Body of pancreas (tissue), 4 donors: ENCODE measurements around the gene CAMK1D.

ENCODE experiments used
- POLR2A ChIP-seq, 3 donors: fragments of 450-650 bp; IDR thresholded peaks; one replicate each; pipeline ENCODE4 v1.6.1; 2016; ENCODE audit warnings: antibody characterized with exemption in 3 of 3, mild to moderate bottlenecking in 2 of 3
- TF ChIP-seq, protein P1 (sequence below), 7 experiments: fragments of 450-650 bp in 4 of 7; fragments of 200-600 bp in 3 of 7; sonication (generic) in 3 of 7; IDR thresholded peaks; one replicate each; pipeline ENCODE4 v1.5.1; 2016 to 2019; ENCODE audit warnings: antibody characterized with exemption in 7 of 7

- TF ChIP-seq, protein P1, sequence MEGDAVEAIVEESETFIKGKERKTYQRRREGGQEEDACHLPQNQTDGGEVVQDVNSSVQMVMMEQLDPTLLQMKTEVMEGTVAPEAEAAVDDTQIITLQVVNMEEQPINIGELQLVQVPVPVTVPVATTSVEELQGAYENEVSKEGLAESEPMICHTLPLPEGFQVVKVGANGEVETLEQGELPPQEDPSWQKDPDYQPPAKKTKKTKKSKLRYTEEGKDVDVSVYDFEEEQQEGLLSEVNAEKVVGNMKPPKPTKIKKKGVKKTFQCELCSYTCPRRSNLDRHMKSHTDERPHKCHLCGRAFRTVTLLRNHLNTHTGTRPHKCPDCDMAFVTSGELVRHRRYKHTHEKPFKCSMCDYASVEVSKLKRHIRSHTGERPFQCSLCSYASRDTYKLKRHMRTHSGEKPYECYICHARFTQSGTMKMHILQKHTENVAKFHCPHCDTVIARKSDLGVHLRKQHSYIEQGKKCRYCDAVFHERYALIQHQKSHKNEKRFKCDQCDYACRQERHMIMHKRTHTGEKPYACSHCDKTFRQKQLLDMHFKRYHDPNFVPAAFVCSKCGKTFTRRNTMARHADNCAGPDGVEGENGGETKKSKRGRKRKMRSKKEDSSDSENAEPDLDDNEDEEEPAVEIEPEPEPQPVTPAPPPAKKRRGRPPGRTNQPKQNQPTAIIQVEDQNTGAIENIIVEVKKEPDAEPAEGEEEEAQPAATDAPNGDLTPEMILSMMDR (IDR thresholded peaks at IDR 0.05): no peak
- no peak for TF ChIP-seq POLR2A (IDR thresholded peaks at IDR 0.05)
Measured at GRCh38 chr10:12665501-12665900, 316.2 kb downstream of the CAMK1D start.
